ENCODE data around the gene UTP15.

DNA sequence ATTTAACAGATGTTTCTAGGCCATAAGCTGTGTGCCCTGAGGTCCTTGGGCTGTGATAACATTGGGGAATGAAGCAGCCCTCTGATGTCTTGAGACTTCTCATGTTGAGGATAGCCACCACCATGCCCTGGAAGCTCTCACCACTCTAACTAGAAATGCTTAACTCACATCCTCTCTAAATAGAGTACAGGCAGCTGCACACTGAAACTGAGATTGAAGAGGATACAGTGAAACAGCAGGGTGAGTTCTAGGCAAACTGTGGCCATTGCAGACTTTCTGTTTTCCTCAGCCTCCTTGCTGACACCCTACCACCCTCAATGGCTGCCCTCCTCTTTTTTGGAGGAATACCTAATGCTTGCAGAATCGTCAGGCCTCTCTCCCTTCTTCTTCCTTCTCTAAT, 22.4 kb downstream of the UTP15 start:
- TF ChIP-seq, protein P1, sequence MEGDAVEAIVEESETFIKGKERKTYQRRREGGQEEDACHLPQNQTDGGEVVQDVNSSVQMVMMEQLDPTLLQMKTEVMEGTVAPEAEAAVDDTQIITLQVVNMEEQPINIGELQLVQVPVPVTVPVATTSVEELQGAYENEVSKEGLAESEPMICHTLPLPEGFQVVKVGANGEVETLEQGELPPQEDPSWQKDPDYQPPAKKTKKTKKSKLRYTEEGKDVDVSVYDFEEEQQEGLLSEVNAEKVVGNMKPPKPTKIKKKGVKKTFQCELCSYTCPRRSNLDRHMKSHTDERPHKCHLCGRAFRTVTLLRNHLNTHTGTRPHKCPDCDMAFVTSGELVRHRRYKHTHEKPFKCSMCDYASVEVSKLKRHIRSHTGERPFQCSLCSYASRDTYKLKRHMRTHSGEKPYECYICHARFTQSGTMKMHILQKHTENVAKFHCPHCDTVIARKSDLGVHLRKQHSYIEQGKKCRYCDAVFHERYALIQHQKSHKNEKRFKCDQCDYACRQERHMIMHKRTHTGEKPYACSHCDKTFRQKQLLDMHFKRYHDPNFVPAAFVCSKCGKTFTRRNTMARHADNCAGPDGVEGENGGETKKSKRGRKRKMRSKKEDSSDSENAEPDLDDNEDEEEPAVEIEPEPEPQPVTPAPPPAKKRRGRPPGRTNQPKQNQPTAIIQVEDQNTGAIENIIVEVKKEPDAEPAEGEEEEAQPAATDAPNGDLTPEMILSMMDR (IDR thresholded peaks at IDR 0.05) = no peak
- TF ChIP-seq EP300 (IDR thresholded peaks at IDR 0.05; ENCODE audit: borderline replicate concordance in 1 of 2, low read depth in 1 of 2, low read length in 1 of 2) (no peak), RAD21 (IDR thresholded peaks at IDR 0.05; ENCODE audit: low read length) (no peak), ZBTB33 (IDR thresholded peaks at IDR 0.05; ENCODE audit: borderline replicate concordance, low read depth) (no peak), CHD2 (IDR thresholded peaks at IDR 0.05; ENCODE audit: low read length, partially characterized antibody) (no peak)
- TF ChIP-seq, protein P2, sequence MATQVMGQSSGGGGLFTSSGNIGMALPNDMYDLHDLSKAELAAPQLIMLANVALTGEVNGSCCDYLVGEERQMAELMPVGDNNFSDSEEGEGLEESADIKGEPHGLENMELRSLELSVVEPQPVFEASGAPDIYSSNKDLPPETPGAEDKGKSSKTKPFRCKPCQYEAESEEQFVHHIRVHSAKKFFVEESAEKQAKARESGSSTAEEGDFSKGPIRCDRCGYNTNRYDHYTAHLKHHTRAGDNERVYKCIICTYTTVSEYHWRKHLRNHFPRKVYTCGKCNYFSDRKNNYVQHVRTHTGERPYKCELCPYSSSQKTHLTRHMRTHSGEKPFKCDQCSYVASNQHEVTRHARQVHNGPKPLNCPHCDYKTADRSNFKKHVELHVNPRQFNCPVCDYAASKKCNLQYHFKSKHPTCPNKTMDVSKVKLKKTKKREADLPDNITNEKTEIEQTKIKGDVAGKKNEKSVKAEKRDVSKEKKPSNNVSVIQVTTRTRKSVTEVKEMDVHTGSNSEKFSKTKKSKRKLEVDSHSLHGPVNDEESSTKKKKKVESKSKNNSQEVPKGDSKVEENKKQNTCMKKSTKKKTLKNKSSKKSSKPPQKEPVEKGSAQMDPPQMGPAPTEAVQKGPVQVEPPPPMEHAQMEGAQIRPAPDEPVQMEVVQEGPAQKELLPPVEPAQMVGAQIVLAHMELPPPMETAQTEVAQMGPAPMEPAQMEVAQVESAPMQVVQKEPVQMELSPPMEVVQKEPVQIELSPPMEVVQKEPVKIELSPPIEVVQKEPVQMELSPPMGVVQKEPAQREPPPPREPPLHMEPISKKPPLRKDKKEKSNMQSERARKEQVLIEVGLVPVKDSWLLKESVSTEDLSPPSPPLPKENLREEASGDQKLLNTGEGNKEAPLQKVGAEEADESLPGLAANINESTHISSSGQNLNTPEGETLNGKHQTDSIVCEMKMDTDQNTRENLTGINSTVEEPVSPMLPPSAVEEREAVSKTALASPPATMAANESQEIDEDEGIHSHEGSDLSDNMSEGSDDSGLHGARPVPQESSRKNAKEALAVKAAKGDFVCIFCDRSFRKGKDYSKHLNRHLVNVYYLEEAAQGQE (IDR thresholded peaks at IDR 0.05; ENCODE audit: low read depth, low read length) = no peak
